NCI-H2081 (cell line): Measurements from ENCODE around the gene KHK.

Experiments
- DNase-seq, 2 experiments: peaks; one replicate each; lab custom pipeline; 2025; lab: John Stamatoyannopoulos, UW

Gene KHK

GRCh38 chr2:27086724-27087593 is at the start of gene KHK:
Gene KHK (plus strand): TSS chr2:27086772. CDS start chr2:27087260, 488 bp downstream.
- DNase-seq = peak; percentile 81 to 82

DNA sequence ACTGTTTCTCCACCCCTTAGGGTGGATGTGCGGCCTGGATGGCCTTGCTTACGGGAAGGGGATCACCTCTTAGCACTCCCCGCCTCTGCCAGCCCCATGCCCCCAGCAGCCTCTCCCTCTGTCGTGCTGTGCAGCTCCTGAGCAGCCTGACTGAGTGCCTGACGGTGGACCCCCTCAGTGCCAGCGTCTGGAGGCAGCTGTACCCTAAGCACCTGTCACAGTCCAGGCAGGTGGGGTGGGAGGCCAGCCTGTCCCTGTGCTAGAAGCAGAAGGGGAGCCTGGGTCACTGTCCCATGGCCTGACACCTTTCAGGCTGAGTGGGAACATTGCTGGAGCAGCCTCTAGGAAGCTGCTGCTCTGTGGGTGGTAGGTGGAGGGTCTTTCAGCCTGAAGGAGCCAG is 48.6 kb upstream of the KHK start:
- no peak for DNase-seq

DNA sequence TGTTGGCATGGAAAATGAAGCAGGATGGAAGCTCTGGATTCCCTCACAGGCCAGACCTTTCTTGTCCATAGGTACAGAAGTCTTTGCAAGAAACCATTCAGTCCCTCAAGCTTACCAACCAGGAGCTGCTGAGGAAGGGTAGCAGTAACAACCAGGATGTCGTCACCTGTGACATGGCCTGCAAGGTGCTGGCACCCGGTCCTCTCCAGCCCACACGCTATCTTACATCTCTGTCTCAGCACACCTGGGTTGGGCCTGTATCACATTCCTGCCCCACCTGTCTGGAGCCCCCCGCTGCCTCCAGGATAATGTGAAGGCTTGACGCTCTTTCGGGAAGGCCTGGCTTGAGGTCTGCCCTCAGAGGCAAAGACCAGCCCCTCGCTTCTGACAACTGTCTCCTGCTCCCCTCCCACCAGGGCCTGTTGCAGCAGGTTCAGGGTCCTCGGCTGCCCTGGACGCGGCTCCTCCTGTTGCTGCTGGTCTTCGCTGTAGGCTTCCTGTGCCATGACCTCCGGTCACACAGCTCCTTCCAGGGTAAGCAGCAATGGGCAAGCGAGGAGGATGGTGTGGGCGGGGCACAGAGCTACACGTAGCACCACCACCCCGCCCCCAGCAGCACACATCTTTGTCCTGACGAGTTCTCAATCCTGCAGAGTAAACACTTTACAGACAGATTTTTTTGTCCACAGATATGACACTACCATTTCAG is 47.8 kb upstream of the KHK start:
- DNase-seq = no peak

DNA sequence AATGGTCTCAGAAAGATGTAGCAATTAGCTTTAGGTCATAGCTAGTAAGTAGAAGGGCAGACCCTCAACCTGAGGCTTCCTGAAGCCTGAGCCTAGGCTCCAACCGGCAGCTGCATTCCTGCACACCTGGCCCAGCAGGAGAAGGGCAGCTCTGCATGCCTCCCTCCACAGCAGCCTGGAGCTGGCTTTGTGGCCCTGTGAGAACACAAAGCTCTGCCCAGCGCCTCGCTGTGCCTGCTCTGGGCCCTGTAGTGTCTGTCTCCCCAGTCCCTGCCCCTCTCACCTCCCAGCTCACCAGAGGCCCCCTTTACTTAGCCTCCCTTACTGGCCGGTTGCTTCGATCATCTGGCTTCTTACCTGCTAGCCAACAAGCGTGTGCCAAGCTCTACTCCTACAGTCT is 47.1 kb upstream of the KHK start:
- no peak for DNase-seq

DNA sequence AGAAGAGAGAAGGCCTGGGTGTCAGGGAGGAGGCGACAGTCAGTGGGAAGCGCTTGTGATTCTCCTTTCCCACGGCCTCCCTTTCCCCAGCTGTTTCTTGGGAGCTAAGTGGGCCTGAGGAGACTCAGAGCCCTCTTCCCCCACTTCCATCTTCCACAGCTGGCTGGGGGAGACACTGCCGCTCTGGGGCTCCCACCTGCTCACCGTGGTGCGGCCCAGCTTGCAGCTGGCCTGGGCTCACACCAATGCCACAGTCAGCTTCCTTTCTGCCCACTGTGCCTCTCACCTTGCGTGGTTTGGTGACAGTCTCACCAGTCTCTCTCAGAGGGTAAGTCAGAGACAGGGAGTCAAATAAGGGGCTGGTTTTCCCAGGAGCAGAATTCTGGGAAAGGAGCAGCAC is 46.7 kb upstream of the KHK start:
- no peak for DNase-seq

DNA sequence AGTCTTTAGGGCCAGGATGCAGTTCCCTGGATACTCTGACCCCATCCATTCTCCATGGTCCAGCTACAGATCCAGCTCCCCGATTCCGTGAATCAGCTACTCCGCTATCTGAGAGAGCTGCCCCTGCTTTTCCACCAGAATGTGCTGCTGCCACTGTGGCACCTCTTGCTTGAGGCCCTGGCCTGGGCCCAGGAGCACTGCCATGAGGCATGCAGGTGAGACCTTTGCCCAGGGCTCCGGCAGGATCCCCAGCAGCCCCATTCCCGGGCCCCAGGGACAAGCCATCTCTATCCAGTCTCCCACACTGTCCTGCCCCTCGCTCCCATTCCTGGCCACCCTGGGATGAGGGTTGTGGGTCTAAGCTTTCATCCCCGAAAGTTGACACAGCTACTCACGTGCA is 46.3 kb upstream of the KHK start:
- no peak for DNase-seq

- DNase-seq = peak in 1 of 2 experiments; percentile 24
Measured at GRCh38 chr2:27041752-27042151, 44.8 kb upstream of the KHK start.

GRCh38 chr2:27042159-27042661 is 44.4 kb upstream of the KHK start:
- no peak for DNase-seq

DNA sequence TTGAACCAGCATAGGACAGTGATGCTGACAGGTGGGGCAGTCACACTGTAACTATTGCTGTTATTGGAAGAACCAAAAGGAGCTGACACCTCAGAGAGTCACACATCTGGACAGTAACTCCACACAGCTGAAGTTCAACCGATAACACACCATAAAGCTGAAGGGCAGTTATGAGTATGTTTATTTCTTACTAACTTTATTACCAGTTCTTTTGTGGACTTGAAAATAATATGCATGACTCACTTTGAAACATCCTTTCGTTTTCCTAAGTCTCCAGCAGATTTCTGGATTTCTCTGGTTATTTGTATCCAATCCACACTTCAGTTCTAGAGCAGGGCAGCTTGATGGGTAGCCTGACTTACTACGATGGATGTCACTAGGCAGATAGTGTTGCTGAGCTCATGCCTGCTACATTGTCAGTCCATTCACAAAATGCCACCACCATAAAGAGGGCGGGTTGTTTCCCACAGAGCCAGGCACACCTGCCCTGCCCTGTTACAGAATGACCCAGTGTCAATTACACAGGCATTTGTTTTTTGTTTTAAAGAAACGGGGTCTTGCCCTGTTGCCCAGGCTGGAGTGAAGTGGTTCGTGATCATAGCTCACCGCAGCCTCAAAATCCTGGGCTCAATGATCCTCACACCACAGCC is 43.5 kb upstream of the KHK start:
- no peak for DNase-seq

DNA sequence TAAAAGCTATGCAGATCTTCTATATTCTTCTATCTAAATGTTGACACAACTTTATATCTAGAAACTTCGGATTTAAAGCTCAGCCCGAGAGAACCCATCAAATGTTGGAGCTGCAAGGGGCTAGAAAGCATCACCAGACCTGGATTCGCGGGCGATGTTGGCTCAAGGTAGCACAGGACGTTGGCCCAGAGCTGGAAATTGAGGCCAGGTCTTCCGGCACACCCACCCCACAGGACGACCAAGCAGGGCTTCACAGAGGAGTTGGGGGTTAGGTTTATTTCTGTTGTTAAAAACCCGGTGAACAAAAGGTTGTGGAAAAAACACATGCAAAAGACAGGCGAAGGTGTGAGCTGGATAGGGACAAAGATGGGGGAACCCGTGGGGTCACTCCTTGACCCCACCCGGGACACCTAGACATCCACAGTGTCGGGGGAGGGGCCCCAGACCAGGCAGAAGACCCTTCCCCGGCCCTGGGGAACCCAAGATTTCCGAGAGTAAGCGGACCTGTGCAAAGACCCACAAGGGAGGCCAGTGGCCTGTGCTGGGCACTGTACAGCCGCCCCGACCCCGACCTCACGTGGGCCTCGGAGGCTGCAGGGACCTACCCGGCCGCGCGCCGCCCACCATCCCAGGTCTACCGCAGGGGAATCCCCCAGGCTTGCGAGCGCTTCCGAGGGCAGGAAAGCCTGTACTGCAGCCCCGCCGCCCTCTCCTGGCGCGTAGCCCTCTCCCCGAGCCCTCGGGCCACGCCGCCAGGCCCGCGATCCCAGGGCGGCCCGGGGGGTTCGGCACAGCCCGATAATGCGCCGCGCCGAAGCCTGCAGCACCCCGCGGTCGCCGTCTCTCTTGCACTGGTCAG is 36.9 kb upstream of the KHK start:
- DNase-seq = no peak

- peak; percentile 93 to 95 for DNase-seq
Measured at GRCh38 chr2:27050281-27050995, 36.1 kb upstream of the KHK start.

GRCh38 chr2:27050996-27051901 is 35.3 kb upstream of the KHK start, which contains the start of gene AGBL5:
Gene AGBL5 (plus strand): TSS chr2:27051668. CDS start chr2:27052959, 1,291 bp downstream.
- peak; percentile 93 to 96 for DNase-seq

GRCh38 chr2:27051902-27052645 is 34.5 kb upstream of the KHK start:
- no peak for DNase-seq

- no peak for DNase-seq
Measured at GRCh38 chr2:27053321-27053720, 33.3 kb upstream of the KHK start.

DNA sequence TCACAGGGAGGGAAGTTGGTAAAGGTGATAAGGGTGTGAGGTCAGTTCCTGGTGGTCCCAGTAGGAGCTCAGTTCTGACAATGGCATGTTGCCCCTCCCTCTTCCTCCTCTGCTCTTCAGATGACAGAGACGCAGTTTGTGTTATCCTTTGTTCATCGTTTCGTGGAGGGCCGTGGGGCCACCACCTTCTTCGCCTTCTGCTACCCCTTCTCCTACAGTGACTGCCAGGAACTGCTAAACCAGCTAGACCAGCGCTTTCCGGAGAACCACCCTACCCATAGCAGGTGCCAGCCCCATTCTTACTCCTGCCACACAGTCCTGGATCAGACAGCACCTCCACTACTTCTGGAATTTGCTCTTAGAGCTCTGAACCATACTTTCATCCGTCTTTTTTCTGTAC is 32.8 kb upstream of the KHK start:
- no peak for DNase-seq

GRCh38 chr2:27054721-27055120 is 31.9 kb upstream of the KHK start:
- DNase-seq = no peak

DNA sequence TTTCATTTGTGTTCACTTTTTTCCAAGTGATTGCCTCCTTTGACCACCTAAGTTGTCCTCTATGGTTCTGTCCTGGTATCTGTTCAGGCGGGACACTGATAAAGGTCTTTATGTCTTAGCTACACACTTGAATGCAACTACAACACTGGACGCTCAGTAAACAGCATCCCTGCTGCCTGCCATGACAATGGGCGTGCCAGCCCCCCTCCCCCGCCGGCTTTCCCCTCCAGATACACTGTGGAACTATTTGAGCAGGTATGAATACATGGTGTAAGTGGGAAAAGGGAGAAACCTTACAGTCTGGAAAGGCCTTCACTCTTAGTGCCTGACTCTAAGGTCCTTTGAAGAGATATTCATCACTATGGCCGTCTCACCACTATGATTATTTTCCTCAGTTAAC is 29.4 kb upstream of the KHK start:
- no peak for DNase-seq

DNA sequence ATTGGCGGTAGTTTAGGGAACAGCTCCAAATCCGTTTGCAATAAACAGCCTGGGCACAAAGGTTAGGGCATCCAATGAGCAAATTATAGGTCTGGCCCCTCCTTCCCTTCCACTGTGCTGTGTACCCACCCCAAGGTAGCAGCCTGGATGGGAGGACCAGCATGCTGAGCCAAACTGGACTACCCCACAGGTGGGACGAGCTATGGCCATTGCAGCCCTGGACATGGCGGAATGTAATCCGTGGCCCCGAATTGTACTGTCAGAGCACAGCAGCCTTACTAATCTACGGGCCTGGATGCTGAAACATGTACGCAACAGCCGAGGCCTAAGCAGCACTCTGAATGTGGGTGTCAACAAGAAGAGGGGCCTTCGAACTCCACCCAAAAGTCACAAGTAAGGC is 28.4 kb upstream of the KHK start:
- no peak for DNase-seq
